DOHH2 (cell line): ENCODE data around the gene NTMT1.

Source experiments
- EZH2phosphoT487 ChIP-seq: fragments of 200-600 bp; sonication (generic); IDR thresholded peaks from 2 replicates; pipeline ENCODE4 v1.6.1; 2017; ENCODE audit warnings: borderline replicate concordance, mild to moderate bottlenecking, antibody characterized with exemption, low read length, moderate library complexity, mixed read lengths
- TF ChIP-seq, protein P1 (sequence below): fragments of 200-600 bp; sonication (generic); IDR thresholded peaks from one replicate; pipeline ENCODE4 v1.5.1; 2014; ENCODE audit warnings: antibody characterized with exemption, mild to moderate bottlenecking, low read depth, low read length; ENCODE audit not compliant: poor library complexity, severe bottlenecking

- TF ChIP-seq, protein P1, sequence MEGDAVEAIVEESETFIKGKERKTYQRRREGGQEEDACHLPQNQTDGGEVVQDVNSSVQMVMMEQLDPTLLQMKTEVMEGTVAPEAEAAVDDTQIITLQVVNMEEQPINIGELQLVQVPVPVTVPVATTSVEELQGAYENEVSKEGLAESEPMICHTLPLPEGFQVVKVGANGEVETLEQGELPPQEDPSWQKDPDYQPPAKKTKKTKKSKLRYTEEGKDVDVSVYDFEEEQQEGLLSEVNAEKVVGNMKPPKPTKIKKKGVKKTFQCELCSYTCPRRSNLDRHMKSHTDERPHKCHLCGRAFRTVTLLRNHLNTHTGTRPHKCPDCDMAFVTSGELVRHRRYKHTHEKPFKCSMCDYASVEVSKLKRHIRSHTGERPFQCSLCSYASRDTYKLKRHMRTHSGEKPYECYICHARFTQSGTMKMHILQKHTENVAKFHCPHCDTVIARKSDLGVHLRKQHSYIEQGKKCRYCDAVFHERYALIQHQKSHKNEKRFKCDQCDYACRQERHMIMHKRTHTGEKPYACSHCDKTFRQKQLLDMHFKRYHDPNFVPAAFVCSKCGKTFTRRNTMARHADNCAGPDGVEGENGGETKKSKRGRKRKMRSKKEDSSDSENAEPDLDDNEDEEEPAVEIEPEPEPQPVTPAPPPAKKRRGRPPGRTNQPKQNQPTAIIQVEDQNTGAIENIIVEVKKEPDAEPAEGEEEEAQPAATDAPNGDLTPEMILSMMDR, result no peak
- no peak for TF ChIP-seq EZH2phosphoT487
Measured at GRCh38 chr9:129597355-129598088, 28.4 kb upstream of the NTMT1 start.
